Measurements from ENCODE around the gene NFAM1. TPM values are rescaled to one million over a fixed set of nuclear protein-coding genes. Genes with fewer than 3 reads are reported as not detected.

The NFAM1 gene
- total RNA-seq, 5 donors from 2014 or later (not counting 1 experiment from before 2014, with no cell fraction given): 0.07 to 0.32 (median 0.18) TPM

- H3K9me3 Mint-ChIP-seq: no peaks in the 10 kb centered on the region
These were observed 60.7 kb downstream of the NFAM1 start for GRCh38 chr22:42371501-42371900.

GRCh38 chr22:42371099-42371498, 61.1 kb downstream of the NFAM1 start:
- DNase-seq: no peak
- POLR2A ChIA-PET: no interaction called here
- H3K9me3 Mint-ChIP-seq: no peaks in the 10 kb centered on the region

More at GRCh38 chr22:42371501-42371900, 60.7 kb downstream of the NFAM1 start:
- CTCF ChIA-PET: no interaction called here
- Histone ChIP-seq H3K36me3 (ENCODE audit: control insufficient read depth in 2 of 2, extremely low read depth in 1 of 2, insufficient read depth in 1 of 2, low read length in 1 of 2) (no peaks in the 10 kb centered on the region), H3K27me3 (replicated peaks in 1 of 2; ENCODE audit: control insufficient read depth in 2 of 2, extremely low read depth in 1 of 2, insufficient read depth in 2 of 2, low read length in 1 of 2) (peaks cover 3 to 32% of the 10 kb centered on the region in 2 experiments), H3K4me3 (ENCODE audit: control insufficient read depth in 1 of 2, extremely low read depth in 1 of 2, low read length in 1 of 2) (no peak overlapping the region), H3K4me1 (ENCODE audit: control insufficient read depth in 1 of 2, extremely low read depth in 1 of 2, insufficient read depth in 2 of 2, low read length in 2 of 2) (peaks cover 3 to 23% of the 10 kb centered on the region in 2 experiments), H3K9me3 (no peaks in the 10 kb centered on the region), H3K27ac (ENCODE audit: low read length) (no peak overlapping the region)
- Mint-ChIP-seq H3K4me1 (peaks cover 17 to 22% (median 19%) of the 10 kb centered on the region in 3 donors), H3K27me3 (peaks cover 9 to 19% of the 10 kb centered on the region in 2 donors), H3K36me3 (no peaks in the 10 kb centered on the region), H3K4me3 (no peak overlapping the region), H3K27ac (no peak overlapping the region)
- DNase-seq: no peak
- no peak for ATAC-seq (replicated peaks in 1 of 4)
- 75% methylated on average over 2 of the region's 3 CpGs for WGBS (ENCODE audit: insufficient coverage)
- POLR2A ChIA-PET: no interaction called here

DNA sequence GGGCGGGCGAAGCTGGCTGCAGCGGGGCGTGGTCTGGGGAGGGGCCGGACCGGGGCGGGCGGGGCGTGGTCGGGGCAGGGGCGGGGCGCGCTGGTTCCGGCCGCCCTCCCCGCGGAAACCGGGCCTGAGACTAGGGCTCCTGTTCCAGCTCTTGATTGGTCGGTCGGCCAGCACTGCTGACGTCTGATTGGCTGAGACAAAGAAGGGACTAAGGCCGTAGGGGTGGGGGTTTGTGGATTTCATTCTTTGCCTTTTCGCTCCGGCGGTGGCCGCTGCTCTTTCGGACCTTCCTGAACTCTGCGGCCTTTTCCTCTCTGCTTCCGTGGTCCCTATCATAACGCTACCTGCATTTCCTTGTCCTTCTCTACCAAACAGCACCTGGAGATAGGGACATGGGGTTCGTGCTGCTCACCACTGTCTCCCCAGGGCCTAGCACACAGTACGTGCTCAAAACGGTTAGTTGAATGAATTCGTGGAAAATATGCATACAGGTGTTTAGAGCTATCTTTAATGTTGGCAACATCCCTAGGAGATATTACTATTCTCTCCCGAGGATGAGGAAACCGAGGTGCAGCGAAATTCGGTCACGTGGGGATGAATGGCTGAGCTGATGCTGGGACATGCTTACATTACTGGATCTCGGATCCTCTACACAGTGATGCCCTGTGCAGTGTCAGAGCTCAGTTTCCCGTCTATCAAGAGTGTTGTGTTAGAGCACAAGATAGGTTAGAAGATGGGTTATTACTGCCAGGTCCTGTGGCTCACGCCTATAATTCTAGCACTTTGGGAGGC, 62.8 kb downstream of the NFAM1 start:
- Histone ChIP-seq H3K27ac (ENCODE audit: low read length) (no peak overlapping the region), H3K36me3 (ENCODE audit: control insufficient read depth in 2 of 2, extremely low read depth in 1 of 2, insufficient read depth in 1 of 2, low read length in 1 of 2) (no peaks in the 10 kb centered on the region), H3K9me3 (no peaks in the 10 kb centered on the region), H3K4me3 (ENCODE audit: control insufficient read depth in 1 of 2, extremely low read depth in 1 of 2, low read length in 1 of 2) (peak overlapping the region; percentile 66 to 75), H3K27me3 (replicated peaks in 1 of 2; ENCODE audit: control insufficient read depth in 2 of 2, extremely low read depth in 1 of 2, insufficient read depth in 2 of 2, low read length in 1 of 2) (peaks cover 4 to 46% of the 10 kb centered on the region in 2 experiments), H3K4me1 (ENCODE audit: control insufficient read depth in 1 of 2, extremely low read depth in 1 of 2, insufficient read depth in 2 of 2, low read length in 2 of 2) (peaks cover 3 to 24% of the 10 kb centered on the region in 2 experiments)
- H3K27ac Mint-ChIP-seq: peak overlapping the region in 1 of 2 donors; percentile 87
- 100% methylated on average over 1 of the region's 42 CpGs for WGBS (ENCODE audit: insufficient coverage)
- ChIA-PET CTCF (interaction anchor here (0.5 to 1.0 kb wide), 5 partner anchors 15 to 673 kb away, joined by 3 to 5 read pairs (median 3); no protein-coding TSS in a partner anchor), POLR2A (interaction anchor here (0.5 to 0.7 kb wide), 4 partner anchors 35 to 203 kb away, joined by 3 to 10 read pairs (median 4); no protein-coding TSS in a partner anchor)
- peaks cover 14 to 31% of the 10 kb centered on the region in 2 donors for H3K27me3 Mint-ChIP-seq
- peak; percentile 95 to 98 (median 96) for ATAC-seq (replicated peaks in 1 of 4)
- H3K9me3 Mint-ChIP-seq: no peaks in the 10 kb centered on the region
- no peaks in the 10 kb centered on the region for H3K36me3 Mint-ChIP-seq
- peak overlapping the region; percentile 81 to 98 (median 88) for H3K4me3 Mint-ChIP-seq
- H3K4me1 Mint-ChIP-seq: peaks cover 16% of the 10 kb centered on the region in 3 donors
- peak; percentile 59 to 88 (median 72) for DNase-seq

More at GRCh38 chr22:42371099-42371498, 61.1 kb downstream of the NFAM1 start:
- H3K27me3 ChIP-seq (replicated peaks in 1 of 2; ENCODE audit: control insufficient read depth in 2 of 2, extremely low read depth in 1 of 2, insufficient read depth in 2 of 2, low read length in 1 of 2): peaks cover 3 to 35% of the 10 kb centered on the region in 2 experiments
- ATAC-seq (replicated peaks in 1 of 4): no peak
- WGBS (ENCODE audit: insufficient coverage): no CpG with 5 or more reads among the region's 4 CpGs
- H3K27me3 Mint-ChIP-seq: peaks cover 9 to 19% of the 10 kb centered on the region in 2 donors
- no peaks in the 10 kb centered on the region for H3K36me3 Mint-ChIP-seq
- H3K4me1 ChIP-seq (ENCODE audit: control insufficient read depth in 1 of 2, extremely low read depth in 1 of 2, insufficient read depth in 2 of 2, low read length in 2 of 2): peaks cover 3 to 23% of the 10 kb centered on the region in 2 experiments
- no peaks in the 10 kb centered on the region for H3K36me3 ChIP-seq (ENCODE audit: control insufficient read depth in 2 of 2, extremely low read depth in 1 of 2, insufficient read depth in 1 of 2, low read length in 1 of 2)
- H3K4me3 Mint-ChIP-seq: no peak overlapping the region
- H3K9me3 ChIP-seq: no peaks in the 10 kb centered on the region
- peaks cover 17 to 22% (median 19%) of the 10 kb centered on the region in 3 donors for H3K4me1 Mint-ChIP-seq
- CTCF ChIA-PET: no interaction called here
- H3K27ac ChIP-seq (ENCODE audit: low read length): no peak overlapping the region
- H3K4me3 ChIP-seq (ENCODE audit: control insufficient read depth in 1 of 2, extremely low read depth in 1 of 2, low read length in 1 of 2): no peak overlapping the region
- H3K27ac Mint-ChIP-seq: no peak overlapping the region

DNA sequence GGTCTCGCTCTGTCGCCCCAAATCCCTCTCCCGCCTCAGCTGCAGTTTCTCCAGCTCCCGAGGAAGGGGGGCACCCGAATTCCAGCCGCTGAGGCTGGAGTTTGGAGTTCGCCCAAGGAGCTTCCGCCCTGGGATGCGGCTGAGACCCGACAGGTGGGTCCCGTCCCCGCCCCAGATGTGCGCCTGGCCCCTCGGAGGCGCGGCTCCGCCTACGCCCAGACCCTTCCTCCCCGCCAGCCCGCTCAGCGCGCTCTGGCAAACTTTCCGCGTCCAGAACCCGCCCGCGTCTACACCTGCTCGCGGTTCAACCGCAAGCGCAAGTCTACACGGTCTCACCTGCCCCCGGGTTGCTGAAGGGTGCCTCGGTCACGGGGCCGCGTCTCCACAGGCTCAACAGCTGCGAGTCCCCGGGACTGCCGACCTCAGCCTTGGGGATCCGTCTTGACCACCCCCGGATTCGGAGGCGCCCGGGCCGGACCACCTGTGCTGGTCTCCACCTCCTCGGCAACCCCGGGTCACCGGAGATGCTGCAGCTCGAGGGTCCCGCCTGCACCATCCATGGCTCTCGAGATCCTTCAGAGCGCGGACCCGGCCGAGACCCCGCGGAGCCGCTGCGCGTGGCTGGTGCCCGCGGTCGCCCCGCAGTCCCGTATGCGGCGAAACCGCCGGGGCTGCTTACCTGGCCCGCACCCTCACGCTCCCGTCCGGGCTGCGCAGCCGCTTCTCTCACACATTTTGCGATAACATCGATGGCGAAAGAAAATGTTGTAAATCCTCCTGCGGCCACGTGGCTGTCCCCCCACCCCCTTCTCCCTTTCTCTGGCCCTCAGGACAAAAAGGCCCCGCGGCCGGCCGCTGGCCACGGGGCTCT, 63.6 kb downstream of the NFAM1 start:
- WGBS (ENCODE audit: insufficient coverage): 2% methylated on average over 79 of the region's 86 CpGs
- DNase-seq: peak in 18 of 35 experiments; percentile 2 to 49 (median 14)
- H3K27me3 Mint-ChIP-seq: peaks cover 14 to 36% of the 10 kb centered on the region in 2 donors

DNA sequence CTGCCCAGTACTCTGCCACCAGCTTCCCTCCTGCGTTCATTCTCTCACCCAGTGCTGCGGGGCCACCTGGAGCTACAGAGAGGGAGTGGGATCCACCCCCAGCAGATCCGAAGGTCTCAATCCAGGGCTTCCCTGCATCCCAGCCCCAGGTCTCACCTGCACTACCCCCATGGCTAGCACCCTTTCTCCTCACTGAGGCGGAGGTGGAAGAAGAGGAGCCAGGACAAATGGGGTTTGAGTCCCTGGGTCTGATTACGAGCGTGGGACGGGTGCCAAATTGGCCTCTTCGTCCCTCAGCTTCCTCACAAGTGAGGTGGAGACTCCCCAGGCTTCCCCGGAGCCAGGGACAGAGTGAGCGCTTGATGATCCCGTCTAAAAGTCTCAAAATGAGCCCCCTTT, 64.2 kb downstream of the NFAM1 start:
- H3K36me3 Mint-ChIP-seq: no peaks in the 10 kb centered on the region
- peak overlapping the region; percentile 66 to 68 for H3K4me3 ChIP-seq (ENCODE audit: control insufficient read depth in 1 of 2, extremely low read depth in 1 of 2, low read length in 1 of 2)
- H3K27ac Mint-ChIP-seq: no peak overlapping the region
- WGBS (ENCODE audit: insufficient coverage): 21% methylated on average over 6 of the region's 11 CpGs
- no peaks in the 10 kb centered on the region for H3K9me3 Mint-ChIP-seq
- H3K27me3 ChIP-seq (replicated peaks in 1 of 2; ENCODE audit: control insufficient read depth in 2 of 2, extremely low read depth in 1 of 2, insufficient read depth in 2 of 2, low read length in 1 of 2): peaks cover 8 to 57% of the 10 kb centered on the region in 2 experiments
- no peak for ATAC-seq (replicated peaks in 1 of 4)
- H3K4me3 Mint-ChIP-seq: peak overlapping the region; percentile 81 to 98 (median 88)
- ChIA-PET CTCF (no interaction called here), POLR2A (no interaction called here)
- peaks cover 3 to 24% of the 10 kb centered on the region in 2 experiments for H3K4me1 ChIP-seq (ENCODE audit: control insufficient read depth in 1 of 2, extremely low read depth in 1 of 2, insufficient read depth in 2 of 2, low read length in 2 of 2)
- no peak overlapping the region for H3K27ac ChIP-seq (ENCODE audit: low read length)
- peaks cover 16% of the 10 kb centered on the region in 3 donors for H3K4me1 Mint-ChIP-seq
- H3K36me3 ChIP-seq (ENCODE audit: control insufficient read depth in 2 of 2, extremely low read depth in 1 of 2, insufficient read depth in 1 of 2, low read length in 1 of 2): no peaks in the 10 kb centered on the region
- H3K27me3 Mint-ChIP-seq: peaks cover 14 to 36% of the 10 kb centered on the region in 2 donors
- no peaks in the 10 kb centered on the region for H3K9me3 ChIP-seq
- peak in 1 of 35 experiments; percentile 17 for DNase-seq

More for the DNA sequence above, 63.6 kb downstream of the NFAM1 start:
- Mint-ChIP-seq H3K36me3 (no peaks in the 10 kb centered on the region), H3K9me3 (no peaks in the 10 kb centered on the region), H3K4me3 (peak overlapping the region; percentile 81 to 98 (median 88)), H3K4me1 (peaks cover 16% of the 10 kb centered on the region in 3 donors), H3K27ac (no peak overlapping the region)
- peak; percentile 39 to 55 (median 46) for ATAC-seq (replicated peaks in 1 of 4)
- ChIA-PET CTCF (interaction anchor here in 1 of 2 donors (0.5 to 1.0 kb wide), 2 partner anchors 16 to 587 kb away, joined by 3 read pairs; no protein-coding TSS in a partner anchor), POLR2A (interaction anchor here in 1 of 2 donors (0.7 kb wide), 1 partner anchor 202 kb away, joined by 3 read pairs; no protein-coding TSS in a partner anchor)
- H3K9me3 ChIP-seq: no peaks in the 10 kb centered on the region
- peak overlapping the region; percentile 66 to 68 for H3K4me3 ChIP-seq (ENCODE audit: control insufficient read depth in 1 of 2, extremely low read depth in 1 of 2, low read length in 1 of 2)
- H3K27me3 ChIP-seq (replicated peaks in 1 of 2; ENCODE audit: control insufficient read depth in 2 of 2, extremely low read depth in 1 of 2, insufficient read depth in 2 of 2, low read length in 1 of 2): peaks cover 8 to 50% of the 10 kb centered on the region in 2 experiments
- no peaks in the 10 kb centered on the region for H3K36me3 ChIP-seq (ENCODE audit: control insufficient read depth in 2 of 2, extremely low read depth in 1 of 2, insufficient read depth in 1 of 2, low read length in 1 of 2)
- H3K4me1 ChIP-seq (ENCODE audit: control insufficient read depth in 1 of 2, extremely low read depth in 1 of 2, insufficient read depth in 2 of 2, low read length in 2 of 2): peaks cover 3 to 24% of the 10 kb centered on the region in 2 experiments
- H3K27ac ChIP-seq (ENCODE audit: low read length): no peak overlapping the region
